ENCODE data around the gene CDCP2. TPM values are rescaled to one million over a fixed set of nuclear protein-coding genes. Genes with fewer than 3 reads are reported as not detected.

Gene CDCP2
- total and polyA plus RNA-seq, 2 donors (not counting 1 experiment from before 2014, with no cell fraction given): 0.25 TPM; not detected in 1

GRCh38 chr1:54125386-54126070 is 27.3 kb downstream of the CDCP2 start:
- TF ChIP-seq EZH2 (IDR thresholded peaks at IDR 0.05; ENCODE audit: borderline replicate concordance, insufficient read depth, low read depth, low read length, poor library complexity, severe bottlenecking): no peak
- TF ChIP-seq, protein P1, sequence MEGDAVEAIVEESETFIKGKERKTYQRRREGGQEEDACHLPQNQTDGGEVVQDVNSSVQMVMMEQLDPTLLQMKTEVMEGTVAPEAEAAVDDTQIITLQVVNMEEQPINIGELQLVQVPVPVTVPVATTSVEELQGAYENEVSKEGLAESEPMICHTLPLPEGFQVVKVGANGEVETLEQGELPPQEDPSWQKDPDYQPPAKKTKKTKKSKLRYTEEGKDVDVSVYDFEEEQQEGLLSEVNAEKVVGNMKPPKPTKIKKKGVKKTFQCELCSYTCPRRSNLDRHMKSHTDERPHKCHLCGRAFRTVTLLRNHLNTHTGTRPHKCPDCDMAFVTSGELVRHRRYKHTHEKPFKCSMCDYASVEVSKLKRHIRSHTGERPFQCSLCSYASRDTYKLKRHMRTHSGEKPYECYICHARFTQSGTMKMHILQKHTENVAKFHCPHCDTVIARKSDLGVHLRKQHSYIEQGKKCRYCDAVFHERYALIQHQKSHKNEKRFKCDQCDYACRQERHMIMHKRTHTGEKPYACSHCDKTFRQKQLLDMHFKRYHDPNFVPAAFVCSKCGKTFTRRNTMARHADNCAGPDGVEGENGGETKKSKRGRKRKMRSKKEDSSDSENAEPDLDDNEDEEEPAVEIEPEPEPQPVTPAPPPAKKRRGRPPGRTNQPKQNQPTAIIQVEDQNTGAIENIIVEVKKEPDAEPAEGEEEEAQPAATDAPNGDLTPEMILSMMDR (IDR thresholded peaks at IDR 0.05): no peak
- no peak for ATAC-seq (ENCODE audit: low read depth)
- H3K4me2 ChIP-seq (replicated peaks; ENCODE audit: low read depth, low read length, poor library complexity, severe bottlenecking): no peak overlapping the region
- H2AFZ ChIP-seq (ENCODE audit: insufficient read depth, low read depth, low read length, poor library complexity, severe bottlenecking): no peak overlapping the region
- CTCF ChIA-PET: interaction anchor here (0.6 kb wide), 1 partner anchor 84 kb away, joined by 4 read pairs; no protein-coding TSS in a partner anchor
- no peaks in the 10 kb centered on the region for H3K9me3 ChIP-seq (ENCODE audit: control extremely low read depth in 1 of 3, control insufficient read depth in 2 of 3, insufficient read depth in 1 of 3, low read length in 2 of 3)
- Mint-ChIP-seq H3K9me3 (ENCODE audit: insufficient read depth) (no peaks in the 10 kb centered on the region), H3K27me3 (peaks cover 14% of the 10 kb centered on the region), H3K27ac (no peak overlapping the region), H3K4me1 (peaks cover 3% of the 10 kb centered on the region), H3K4me3 (no peak overlapping the region)
- no peak overlapping the region for H3K27ac ChIP-seq (ENCODE audit: low read length in 2 of 2)
- H4K20me1 ChIP-seq (ENCODE audit: control insufficient read depth, insufficient read depth, low read length, poor library complexity, severe bottlenecking): no peaks in the 10 kb centered on the region
- no peaks in the 10 kb centered on the region for H3K36me3 ChIP-seq (replicated peaks in 1 of 2; ENCODE audit: control extremely low read depth in 1 of 2, control insufficient read depth in 1 of 2, extremely low read depth in 1 of 2, insufficient read depth in 2 of 2, low read length in 1 of 2)
- H3K4me3 ChIP-seq (ENCODE audit: control extremely low read depth in 1 of 5, extremely low read depth in 1 of 5, insufficient read depth in 1 of 5, low read depth in 2 of 5, low read length in 4 of 5): no peak overlapping the region
- H3K79me2 ChIP-seq (ENCODE audit: control insufficient read depth, insufficient read depth, low read length): no peaks in the 10 kb centered on the region
- no peak for DNase-seq
- no peak overlapping the region for H3K9ac ChIP-seq (ENCODE audit: low read length)
- peaks cover 0 to 14% (median 0%) of the 10 kb centered on the region in 4 experiments for H3K27me3 ChIP-seq (replicated peaks in 1 of 4; ENCODE audit: control extremely low read depth in 1 of 4, control insufficient read depth in 3 of 4, insufficient read depth in 4 of 4, low read length in 3 of 4)
- intact Hi-C loops (cut with micrococcal nuclease): no loop called here
- peaks cover 0 to 5% of the 10 kb centered on the region in 2 donors for H3K4me1 ChIP-seq (ENCODE audit: control insufficient read depth in 2 of 2, insufficient read depth in 2 of 2, low read length in 2 of 2)
- WGBS (ENCODE audit: insufficient coverage): 95% methylated on average over 6 of the region's 8 CpGs
- POLR2A ChIA-PET: no interaction called here

GRCh38 chr1:54124906-54125305 is 27.9 kb downstream of the CDCP2 start:
- H3K4me1 ChIP-seq (ENCODE audit: control insufficient read depth in 2 of 2, insufficient read depth in 2 of 2, low read length in 2 of 2): peaks cover 0 to 5% of the 10 kb centered on the region in 2 donors
- intact Hi-C loops (cut with micrococcal nuclease): no loop called here
- ChIA-PET CTCF (no interaction called here), POLR2A (no interaction called here)
- H2AFZ ChIP-seq (ENCODE audit: insufficient read depth, low read depth, low read length, poor library complexity, severe bottlenecking): no peak overlapping the region
- H3K79me2 ChIP-seq (ENCODE audit: control insufficient read depth, insufficient read depth, low read length): no peaks in the 10 kb centered on the region
- H3K9ac ChIP-seq (ENCODE audit: low read length): no peak overlapping the region
- Mint-ChIP-seq H3K9me3 (ENCODE audit: insufficient read depth) (no peaks in the 10 kb centered on the region), H3K27me3 (peaks cover 14% of the 10 kb centered on the region), H3K27ac (no peak overlapping the region), H3K4me3 (no peak overlapping the region), H3K4me1 (peaks cover 3% of the 10 kb centered on the region)
- no peak overlapping the region for H3K4me3 ChIP-seq (ENCODE audit: control extremely low read depth in 1 of 5, extremely low read depth in 1 of 5, insufficient read depth in 1 of 5, low read depth in 2 of 5, low read length in 4 of 5)
- H3K9me3 ChIP-seq (ENCODE audit: control extremely low read depth in 1 of 3, control insufficient read depth in 2 of 3, insufficient read depth in 1 of 3, low read length in 2 of 3): no peaks in the 10 kb centered on the region
- H3K27ac ChIP-seq (ENCODE audit: low read length in 2 of 2): no peak overlapping the region
- TF ChIP-seq, protein P1 (IDR thresholded peaks at IDR 0.05): no peak
- TF ChIP-seq EZH2 (IDR thresholded peaks at IDR 0.05; ENCODE audit: borderline replicate concordance, insufficient read depth, low read depth, low read length, poor library complexity, severe bottlenecking): no peak
- peaks cover 0 to 16% (median 0%) of the 10 kb centered on the region in 4 experiments for H3K27me3 ChIP-seq (replicated peaks in 1 of 4; ENCODE audit: control extremely low read depth in 1 of 4, control insufficient read depth in 3 of 4, insufficient read depth in 4 of 4, low read length in 3 of 4)
- WGBS (ENCODE audit: insufficient coverage): 76% methylated on average over 6 of the region's 7 CpGs
- no peaks in the 10 kb centered on the region for H4K20me1 ChIP-seq (ENCODE audit: control insufficient read depth, insufficient read depth, low read length, poor library complexity, severe bottlenecking)
- no peak overlapping the region for H3K4me2 ChIP-seq (replicated peaks; ENCODE audit: low read depth, low read length, poor library complexity, severe bottlenecking)
- DNase-seq (no peak), ATAC-seq (ENCODE audit: low read depth) (no peak)
- no peaks in the 10 kb centered on the region for H3K36me3 ChIP-seq (replicated peaks in 1 of 2; ENCODE audit: control extremely low read depth in 1 of 2, control insufficient read depth in 1 of 2, extremely low read depth in 1 of 2, insufficient read depth in 2 of 2, low read length in 1 of 2)
